GM18519 (cell line): ENCODE data around the gene DNAH5.

Source experiments
- ATAC-seq: cut with Tn5 transposase; IDR thresholded peaks from one replicate; pipeline ENCODE4 v1.9.1; 2021; ENCODE audit warnings: mild to moderate bottlenecking, moderate library complexity; ENCODE audit not compliant: unreplicated experiment, low FRiP score

The DNAH5 gene

DNA sequence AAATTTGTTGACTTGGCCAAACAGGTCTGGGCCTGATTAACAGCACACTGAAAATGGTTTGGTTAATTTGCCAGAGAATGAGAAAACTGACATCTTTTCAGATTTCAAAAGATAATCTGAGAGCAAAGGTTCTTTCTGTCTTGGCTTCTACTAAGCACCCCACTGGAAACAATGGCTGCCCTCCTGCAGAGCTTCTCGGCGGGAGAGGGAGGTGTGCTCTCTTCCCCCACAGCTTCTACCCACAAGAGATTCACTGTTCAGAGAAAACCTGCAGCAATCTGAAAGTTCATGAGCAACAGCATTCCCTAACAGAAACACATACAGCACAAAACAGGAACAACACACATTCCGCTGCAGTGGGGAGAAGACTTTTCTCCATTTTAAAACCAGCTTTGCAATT is 3.0 kb downstream of the DNAH5 start:
- ATAC-seq = no peak

DNA sequence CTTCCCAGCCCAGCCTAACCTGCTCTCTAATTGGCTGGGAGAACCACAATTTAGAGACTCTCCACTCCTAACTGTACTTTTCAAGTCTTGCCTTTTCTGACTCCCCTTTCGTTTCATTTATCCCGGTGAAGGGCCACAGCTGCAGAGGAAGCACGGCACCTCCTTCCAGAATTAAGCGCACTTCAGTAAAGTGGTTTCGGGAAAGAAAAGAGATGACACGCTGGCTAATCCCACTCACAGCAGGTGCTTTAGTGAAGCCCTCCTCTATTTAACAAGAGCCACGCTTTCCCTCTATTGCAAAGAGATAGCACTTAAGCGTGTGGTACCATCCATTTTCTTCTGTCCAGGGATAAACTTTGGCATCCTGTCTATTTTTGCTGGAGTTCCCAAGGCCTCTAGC is 4.8 kb downstream of the DNAH5 start:
- no peak for ATAC-seq

DNA sequence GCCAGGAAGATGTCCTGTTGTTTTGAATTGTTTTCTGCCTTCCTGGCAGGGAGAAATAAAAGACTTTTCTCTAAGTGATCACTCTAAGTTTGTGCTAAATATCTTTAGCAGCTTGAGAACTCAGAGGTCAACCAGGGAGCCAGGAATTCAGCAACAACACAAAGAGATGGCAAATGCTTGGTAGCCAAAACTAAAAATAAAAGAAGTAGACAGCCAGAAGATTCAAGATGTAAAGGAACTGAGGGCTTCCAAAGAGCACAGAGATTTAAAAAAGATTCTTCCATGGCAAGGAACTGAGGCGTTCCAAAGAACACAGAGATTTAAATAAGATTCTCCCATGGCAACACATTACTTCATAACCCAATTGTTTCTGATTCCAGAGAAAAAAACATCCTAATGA is 9.6 kb downstream of the DNAH5 start:
- ATAC-seq = no peak

DNA sequence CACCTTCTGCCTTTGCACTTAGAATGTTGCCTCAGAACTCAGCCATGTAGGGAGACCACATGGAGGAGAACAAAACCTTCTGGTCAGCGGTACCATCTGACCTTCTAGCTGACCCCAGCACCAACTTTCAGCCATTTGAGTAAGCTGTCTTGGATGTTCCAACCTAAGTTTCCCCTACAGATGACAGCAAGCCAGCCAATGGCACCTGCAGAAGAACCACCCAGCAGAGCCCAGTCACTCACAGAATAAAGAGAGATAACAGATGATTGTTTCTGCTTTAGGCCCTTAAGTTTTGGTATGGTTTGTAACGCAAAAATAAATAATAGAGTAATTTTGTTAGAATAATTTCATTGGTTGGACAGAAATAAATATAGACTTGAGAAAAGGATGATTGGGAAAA is 10.4 kb downstream of the DNAH5 start:
- ATAC-seq = no peak

DNA sequence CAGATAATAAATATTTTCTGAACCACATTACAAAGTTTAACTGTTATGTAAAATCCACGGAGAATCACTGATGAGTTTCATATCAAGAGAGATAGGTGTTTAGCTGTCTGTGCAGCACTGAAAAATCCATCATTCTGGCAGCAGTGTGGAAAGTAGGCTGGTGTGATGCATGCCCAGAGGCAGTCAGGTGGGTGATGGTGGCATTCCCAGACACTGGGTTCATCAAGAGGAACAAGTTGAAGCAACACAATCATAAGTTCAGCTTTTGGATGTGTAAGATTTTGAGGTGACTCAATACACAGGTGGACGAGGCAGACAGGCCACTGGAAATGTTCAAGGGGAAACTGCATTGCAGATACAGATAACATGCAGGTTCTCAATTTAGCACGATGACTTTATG is 11.9 kb downstream of the DNAH5 start:
- no peak for ATAC-seq

DNA sequence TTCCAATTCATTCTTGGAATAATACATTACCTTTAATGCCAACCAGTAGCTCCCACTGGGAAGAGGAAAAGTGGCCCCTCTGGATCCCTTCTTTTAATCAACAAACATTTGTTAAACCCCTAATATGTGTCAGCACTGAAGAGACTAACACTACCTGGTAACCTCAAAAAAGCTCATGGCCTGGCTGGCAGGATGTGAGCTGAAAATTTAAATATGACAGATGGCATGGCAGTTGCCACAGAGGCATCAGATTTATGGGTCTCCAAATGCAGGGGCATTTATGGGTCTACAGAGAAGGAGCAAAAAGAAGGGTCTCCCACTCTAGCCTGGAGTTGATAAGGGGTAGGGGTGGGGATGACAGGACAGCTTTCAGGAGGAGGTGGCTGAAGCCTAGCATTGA is 12.5 kb downstream of the DNAH5 start:
- no peak for ATAC-seq

DNA sequence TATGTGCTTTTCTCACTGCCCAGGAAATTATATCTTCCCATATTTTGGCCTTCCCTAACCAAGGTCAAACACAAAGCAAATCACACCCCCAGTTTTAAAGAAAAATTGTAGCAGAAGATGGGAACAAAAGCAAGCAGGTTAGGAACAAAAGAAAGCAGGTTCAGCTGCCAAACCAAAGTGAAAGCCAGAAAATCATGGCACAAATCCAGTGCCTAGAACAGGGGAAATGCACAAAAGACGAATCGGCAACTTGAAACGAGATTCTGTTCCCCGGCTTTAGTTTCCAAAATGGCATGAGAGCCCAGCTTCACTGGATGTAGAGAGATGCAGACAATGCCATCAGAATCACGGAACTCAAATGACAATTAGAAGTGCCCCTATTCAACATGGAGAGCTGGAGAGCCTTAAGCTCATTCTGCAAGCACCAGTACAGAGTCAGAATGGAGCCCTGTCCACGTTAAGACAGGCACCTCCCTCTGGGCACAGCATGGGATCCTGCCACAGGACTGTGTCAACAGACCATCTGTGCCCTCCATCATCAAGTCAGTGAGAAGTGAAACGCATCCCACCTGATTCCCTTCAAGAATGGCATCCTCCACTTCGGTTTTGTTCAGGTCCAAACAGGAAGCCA is 13.8 kb downstream of the DNAH5 start:
- no peak for ATAC-seq

DNA sequence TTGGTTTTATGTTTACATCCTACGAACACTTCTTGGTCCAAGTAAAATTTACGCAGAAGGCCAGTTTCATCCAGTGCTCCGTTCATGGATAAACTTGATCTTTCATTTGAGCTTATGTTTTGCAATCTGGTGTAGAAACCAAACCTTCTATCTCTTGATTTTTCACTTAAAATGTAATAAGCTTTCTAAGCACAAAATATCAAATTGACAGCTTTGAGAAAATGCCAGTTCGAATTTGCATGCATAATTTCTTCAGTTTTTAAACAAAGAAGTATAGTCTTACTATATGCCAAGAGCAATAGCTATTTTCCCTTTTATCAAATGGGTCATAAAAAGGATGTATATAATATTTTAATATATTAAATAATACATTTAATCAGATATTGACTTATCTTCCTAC is 17.8 kb downstream of the DNAH5 start:
- no peak for ATAC-seq

DNA sequence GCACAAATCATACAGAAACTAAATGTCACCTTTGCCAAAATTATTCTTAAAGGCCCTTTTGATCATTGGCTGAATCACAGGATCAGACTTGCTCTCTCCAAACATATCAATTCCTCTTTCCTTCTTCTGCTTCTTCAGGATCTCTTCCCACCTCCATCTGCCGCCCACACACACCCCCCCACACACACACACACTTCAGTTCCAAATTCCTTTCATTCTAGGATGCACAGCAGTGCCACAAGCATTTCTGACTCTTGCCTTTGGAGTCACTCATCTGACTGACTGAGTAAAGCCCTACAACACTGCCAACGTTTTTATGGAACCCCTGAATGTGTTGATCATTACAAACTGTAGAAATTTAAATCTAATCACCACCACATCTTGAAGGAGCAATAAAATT is 22.9 kb downstream of the DNAH5 start:
- no peak for ATAC-seq

DNA sequence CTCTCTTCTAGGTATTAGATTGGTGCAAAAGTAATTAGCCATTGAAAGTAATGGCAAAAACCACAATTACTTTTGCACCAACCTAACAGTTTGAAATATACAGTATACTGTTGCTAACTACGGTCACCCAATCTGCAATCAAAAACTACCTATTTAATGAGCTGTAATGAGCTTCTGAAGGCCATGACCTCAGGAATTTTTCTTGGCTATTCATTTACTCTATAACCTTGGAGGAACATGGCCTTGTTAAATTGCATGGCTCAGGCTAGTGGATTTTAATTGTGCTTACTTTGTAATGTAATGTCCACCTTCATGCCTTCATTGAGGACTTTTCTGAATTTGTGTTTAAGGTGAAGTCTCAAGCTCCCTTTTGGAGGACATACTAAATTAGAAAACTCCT is 24.7 kb downstream of the DNAH5 start:
- no peak for ATAC-seq

DNA sequence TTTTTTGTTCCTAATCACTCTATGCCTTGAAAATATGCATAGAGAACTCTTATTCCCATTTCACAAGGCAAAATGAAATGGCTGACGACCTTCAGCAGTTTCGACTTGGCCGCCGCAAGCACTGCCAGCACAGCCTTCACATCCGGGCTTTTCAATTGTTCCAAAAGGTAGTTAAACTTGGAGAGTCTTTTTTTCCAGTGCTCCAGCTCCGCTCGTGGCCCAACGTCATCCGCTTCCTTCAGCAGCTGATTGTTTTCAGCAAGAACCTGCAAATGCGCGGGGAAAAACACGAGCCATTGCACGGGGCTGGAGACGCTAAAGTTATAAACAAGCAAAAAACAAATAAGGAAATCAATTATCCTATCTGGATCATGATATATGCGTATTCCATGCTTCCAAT is 25.4 kb downstream of the DNAH5 start:
- ATAC-seq = no peak

DNA sequence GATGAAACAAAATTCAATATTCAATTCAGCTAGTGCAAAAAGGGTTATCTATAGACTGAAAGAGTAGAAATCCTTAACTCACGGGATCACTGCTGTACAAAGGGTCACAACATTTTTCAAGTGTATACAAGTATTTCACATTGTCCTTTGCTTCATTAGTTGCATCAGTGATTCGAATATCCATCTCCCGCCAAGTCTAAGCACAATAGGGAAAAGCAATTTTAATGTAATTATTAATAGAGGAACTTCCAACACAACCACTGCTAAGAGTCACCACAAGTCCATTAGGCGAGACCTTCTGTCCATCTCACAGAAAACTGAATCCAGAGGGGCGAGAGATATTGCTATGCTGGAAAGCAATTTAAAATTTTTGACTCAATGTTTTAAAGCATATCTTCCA is 27.4 kb downstream of the DNAH5 start:
- ATAC-seq = no peak

DNA sequence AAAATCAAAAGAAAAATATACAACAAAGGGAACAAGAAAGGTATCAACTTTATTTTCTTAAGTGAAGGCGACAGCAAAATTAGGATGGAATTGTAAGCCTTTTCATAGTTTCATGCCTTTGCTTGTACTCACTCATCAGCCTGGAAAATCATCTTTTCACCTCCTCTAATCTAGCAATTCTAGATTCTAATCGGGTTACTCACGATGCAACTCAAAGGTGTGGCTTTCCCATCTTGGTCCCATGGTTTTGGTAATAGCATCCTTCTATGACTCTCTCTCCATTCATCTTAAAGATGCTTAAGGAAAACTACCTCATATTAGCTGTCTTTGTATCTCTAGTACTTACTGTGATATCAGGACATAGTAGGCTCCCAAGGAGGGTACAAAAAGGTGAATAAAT is 30.5 kb downstream of the DNAH5 start:
- no peak for ATAC-seq

DNA sequence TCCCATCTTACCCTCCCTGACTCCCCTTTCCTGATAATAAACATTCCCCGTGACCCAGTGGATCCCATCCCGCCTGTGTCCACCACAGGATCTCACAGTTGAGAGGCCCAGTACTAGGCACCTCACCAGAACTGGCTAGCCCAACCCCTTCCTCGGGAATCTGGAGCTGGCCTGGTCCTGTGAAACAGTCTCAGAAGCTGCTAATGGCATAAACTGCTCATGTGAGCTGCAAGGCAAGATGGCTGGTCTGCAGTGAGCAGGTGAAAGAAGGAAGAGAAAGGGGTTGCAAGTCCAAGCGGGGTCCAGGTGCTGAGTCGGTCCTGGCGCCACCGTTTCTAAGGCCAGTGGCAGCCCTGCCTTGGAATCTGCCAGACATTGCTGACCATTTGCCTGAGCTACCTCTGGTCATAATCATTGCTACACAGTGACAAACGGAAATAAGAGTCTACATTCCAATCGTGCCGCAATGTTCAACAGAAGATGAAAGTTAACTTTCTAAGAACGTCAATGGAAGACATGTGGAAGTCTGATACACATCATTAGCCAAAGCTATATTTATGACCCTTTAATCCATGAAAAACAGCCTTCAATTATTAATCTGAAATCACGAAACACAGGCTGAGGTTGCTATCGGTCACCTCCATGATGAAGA is 33.7 kb downstream of the DNAH5 start:
- no peak for ATAC-seq

DNA sequence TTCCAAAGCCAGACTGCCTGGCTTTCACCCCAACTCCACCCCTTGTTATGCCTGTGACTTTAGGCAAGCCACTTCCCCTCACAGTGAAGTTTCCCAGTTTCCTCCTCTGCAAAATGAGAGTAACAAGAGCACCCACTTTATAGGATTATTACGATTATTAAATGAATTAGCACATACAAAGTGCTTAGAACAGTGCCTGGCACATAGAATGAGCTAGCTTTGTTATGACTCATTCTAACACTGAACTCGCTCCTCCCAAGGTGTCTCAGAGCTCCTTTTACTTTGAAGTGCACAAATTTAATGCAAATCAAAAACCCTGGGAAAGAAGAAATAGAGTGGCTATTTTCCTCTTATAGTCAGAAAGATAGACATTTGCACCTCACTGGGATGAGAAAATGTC is 34.3 kb downstream of the DNAH5 start:
- ATAC-seq = no peak

DNA sequence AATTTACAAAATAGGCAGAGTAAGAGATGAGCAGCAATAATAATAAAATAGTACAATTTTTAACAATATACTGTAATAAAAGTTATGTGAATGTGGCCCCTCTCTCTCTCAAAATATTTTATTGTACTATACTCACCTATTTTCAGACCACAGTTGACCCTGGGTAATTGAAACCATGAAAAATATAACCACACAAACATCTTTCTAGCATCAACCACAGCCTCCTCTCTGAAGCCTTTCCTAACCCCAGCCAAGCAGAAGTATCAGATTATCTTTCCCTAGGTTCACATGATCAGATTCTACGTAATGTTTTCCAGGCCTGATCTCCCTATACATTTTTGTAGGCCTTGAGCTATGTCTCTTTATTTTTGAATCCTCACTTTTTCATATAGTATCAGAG is 35.2 kb downstream of the DNAH5 start:
- ATAC-seq = no peak

DNA sequence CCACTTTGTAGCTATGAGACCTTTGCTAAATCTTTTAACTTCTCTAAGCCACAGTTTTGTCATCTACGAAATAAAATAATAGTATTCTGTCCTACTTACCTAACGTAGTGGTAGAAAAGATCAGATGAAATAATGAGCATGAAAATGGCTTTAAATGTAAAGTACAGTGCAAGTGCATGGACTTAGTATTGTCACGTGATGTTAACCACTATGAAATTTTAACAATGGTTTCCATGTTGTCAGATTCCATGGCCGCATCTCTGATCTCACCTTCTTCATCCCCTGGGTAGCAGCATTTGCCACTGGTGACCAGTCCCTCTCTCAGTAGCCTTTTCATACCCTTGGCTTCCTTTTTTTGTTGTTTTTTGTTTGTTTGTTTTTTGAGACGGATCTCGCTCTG is 45.9 kb downstream of the DNAH5 start:
- ATAC-seq = no peak

DNA sequence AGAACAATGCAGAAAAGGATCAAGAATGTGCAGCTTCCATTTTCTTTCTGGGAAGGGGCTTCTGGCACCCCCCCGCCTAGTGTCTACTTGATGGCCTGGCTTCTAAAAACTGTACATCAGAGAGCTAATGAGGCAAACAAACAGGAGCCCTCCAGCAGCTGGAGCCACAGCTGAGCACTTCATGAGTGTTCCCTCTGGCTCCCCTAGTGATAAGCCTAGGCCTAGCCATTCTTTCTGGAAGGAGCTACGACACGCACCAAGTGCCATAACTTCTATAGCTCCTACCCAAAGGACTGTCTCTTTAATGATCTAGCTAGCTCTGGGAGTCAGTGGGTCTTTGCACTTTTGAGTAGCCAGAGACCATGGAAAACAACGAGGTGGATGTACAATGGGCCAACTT is 66.1 kb downstream of the DNAH5 start:
- ATAC-seq = no peak

DNA sequence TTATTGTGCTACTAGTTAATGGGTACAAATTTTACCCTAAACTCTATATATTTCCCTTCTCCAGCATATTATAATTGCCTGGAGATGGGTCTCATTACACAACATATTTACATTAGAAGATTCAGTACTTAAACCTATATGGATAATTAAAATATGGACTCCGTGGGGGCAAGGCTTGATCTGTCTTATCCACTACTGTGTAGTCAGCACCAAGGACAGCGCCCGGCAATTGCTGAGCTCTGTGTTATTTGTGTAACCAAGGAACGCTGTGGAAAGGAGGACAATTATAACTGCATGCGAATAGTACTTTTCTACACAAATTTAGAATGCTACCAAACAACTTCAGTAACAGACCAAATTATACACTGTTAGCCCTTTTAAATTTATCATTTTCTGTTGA is 77.7 kb downstream of the DNAH5 start:
- ATAC-seq = no peak

DNA sequence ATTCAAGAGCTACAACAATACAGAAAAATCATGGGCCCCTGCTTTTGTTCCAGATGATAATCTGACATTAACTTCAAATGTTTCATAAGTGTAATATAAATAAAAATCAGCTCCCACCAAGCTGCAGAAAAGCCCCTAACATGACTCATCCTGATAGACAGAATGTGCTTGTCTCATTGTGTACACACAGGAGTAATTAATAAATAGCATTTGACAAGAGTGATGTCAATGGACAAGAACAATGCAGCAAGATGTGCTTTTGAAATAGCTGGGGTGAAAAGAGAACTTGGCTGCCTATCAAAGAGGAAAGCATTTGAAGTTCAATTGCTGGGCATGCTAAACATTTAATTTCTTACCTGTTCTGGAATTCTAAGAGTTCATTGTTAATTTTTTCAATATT is 79.2 kb downstream of the DNAH5 start:
- ATAC-seq = no peak

DNA sequence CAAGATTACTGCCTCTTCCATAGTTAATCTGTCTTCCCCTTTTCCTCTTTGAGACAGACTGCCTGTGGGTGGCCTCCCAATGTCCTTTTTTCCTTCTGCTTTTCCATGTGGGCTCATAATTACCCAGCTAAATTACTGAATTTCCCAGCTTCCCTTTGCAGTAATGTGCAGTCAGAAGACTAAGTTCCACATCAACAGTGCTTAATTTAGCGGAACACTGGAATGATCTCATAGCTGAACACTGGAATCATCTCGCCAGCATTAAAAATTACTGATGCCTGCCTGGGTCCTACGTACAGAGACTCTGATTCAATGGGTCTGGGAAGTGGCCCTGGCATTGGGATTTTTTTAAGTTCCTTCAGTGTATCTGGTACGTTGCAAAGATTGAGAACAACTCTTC is 84.3 kb downstream of the DNAH5 start:
- ATAC-seq = no peak

DNA sequence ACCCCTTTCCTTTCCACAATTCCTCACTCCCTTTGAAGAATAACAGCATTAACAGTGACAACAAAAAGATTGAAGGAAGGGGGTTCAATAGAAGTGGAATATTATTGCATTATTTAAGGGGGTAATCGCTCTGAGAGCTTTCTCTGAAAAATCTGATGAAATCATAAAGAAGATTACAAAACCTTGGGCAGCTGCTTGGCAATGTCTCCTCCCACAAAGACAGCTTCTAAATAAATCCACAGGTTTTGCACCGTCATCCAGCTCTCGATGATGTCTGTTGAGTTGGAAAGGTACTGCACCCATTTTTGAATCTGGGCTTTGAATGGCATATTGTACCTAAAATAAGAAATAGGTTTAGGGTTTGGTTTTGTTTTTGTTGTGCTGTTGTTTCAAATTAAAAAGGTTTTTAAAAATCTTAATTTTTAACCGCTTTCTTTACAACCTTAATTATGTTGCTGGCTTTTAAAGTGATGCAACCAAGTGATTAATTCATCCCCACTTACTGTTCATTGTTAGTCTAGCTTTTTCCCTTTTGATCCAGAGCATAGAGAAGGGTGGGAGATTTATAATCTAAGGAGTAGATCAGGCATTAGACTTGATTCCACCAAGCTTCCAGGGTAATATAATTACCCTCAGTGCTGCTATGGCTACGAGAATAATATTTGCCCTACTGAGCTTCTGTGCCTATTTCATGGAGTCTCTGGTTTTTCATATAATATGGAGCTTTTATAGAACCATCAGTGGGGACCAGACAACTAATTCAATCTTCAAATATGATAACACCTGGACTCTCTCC is 85.0 kb downstream of the DNAH5 start:
- no peak for ATAC-seq
